Measurements from ENCODE around the gene ZBTB20.

Gene ZBTB20

GRCh38 chr3:114383875-114384557 is 763.1 kb downstream of the ZBTB20 start:
- TF ChIP-seq EZH2phosphoT487 (IDR thresholded peaks at IDR 0.05; ENCODE audit: borderline replicate concordance, low read length) = no peak
- peak; percentile 92 for TF ChIP-seq CTCF (IDR thresholded peaks at IDR 0.05; ENCODE audit: low read depth, low read length, poor library complexity, severe bottlenecking)
- Histone ChIP-seq H3K4me1 (ENCODE audit: control insufficient read depth, low read length) (peaks cover 13% of the 10 kb centered on the region), H3F3A (ENCODE audit: control insufficient read depth, insufficient read depth) (no peaks in the 10 kb centered on the region), H3K36me3 (ENCODE audit: control insufficient read depth, low read length) (peaks cover 47% of the 10 kb centered on the region), H3K4me3 (ENCODE audit: low read length) (peak overlapping the region; percentile 67), H3K9me2 (replicated peaks; ENCODE audit: control insufficient read depth, low read length) (no peaks in the 10 kb centered on the region), H3K9me3 (ENCODE audit: control insufficient read depth, insufficient read depth, low read length) (no peaks in the 10 kb centered on the region), H3K79me2 (ENCODE audit: control insufficient read depth, low read length) (no peaks in the 10 kb centered on the region), H4K20me1 (ENCODE audit: control insufficient read depth, insufficient read depth, low read depth, low read length) (no peaks in the 10 kb centered on the region), H3K27me3 (ENCODE audit: control insufficient read depth, low read length) (no peaks in the 10 kb centered on the region), H3K4me2 (ENCODE audit: low read length) (peak overlapping the region; percentile 70), H3K27ac (ENCODE audit: low read depth, low read length) (peak overlapping the region; percentile 28; the same call in 1 of the 2 replicates)

- H3K9me2 ChIP-seq (replicated peaks; ENCODE audit: control insufficient read depth, low read length) = no peaks in the 10 kb centered on the region
- H4K20me1 ChIP-seq (ENCODE audit: control insufficient read depth, insufficient read depth, low read depth, low read length) = no peaks in the 10 kb centered on the region
- H3F3A ChIP-seq (ENCODE audit: control insufficient read depth, insufficient read depth) = no peaks in the 10 kb centered on the region
- TF ChIP-seq CTCF (IDR thresholded peaks at IDR 0.05; ENCODE audit: low read depth, low read length, poor library complexity, severe bottlenecking) (no peak), EZH2phosphoT487 (IDR thresholded peaks at IDR 0.05; ENCODE audit: borderline replicate concordance, low read length) (no peak)
- H3K4me2 ChIP-seq (ENCODE audit: low read length) = no peak overlapping the region
- no peak overlapping the region for H3K27ac ChIP-seq (ENCODE audit: low read depth, low read length)
- H3K4me1 ChIP-seq (ENCODE audit: control insufficient read depth, low read length) = peaks cover 15% of the 10 kb centered on the region
- no peaks in the 10 kb centered on the region for H3K9me3 ChIP-seq (ENCODE audit: control insufficient read depth, insufficient read depth, low read length)
- H3K36me3 ChIP-seq (ENCODE audit: control insufficient read depth, low read length) = peaks cover 66% of the 10 kb centered on the region
- H3K79me2 ChIP-seq (ENCODE audit: control insufficient read depth, low read length) = no peaks in the 10 kb centered on the region
- H3K4me3 ChIP-seq (ENCODE audit: low read length) = no peak overlapping the region
- H3K27me3 ChIP-seq (ENCODE audit: control insufficient read depth, low read length) = no peaks in the 10 kb centered on the region
Measured at GRCh38 chr3:114380233-114380651, 766.8 kb downstream of the ZBTB20 start.

GRCh38 chr3:114379266-114379665 is 767.8 kb downstream of the ZBTB20 start:
- Histone ChIP-seq H3K9me3 (ENCODE audit: control insufficient read depth, insufficient read depth, low read length) (no peaks in the 10 kb centered on the region), H3K9me2 (replicated peaks; ENCODE audit: control insufficient read depth, low read length) (no peaks in the 10 kb centered on the region), H3K4me1 (ENCODE audit: control insufficient read depth, low read length) (peaks cover 11% of the 10 kb centered on the region), H3K36me3 (ENCODE audit: control insufficient read depth, low read length) (peaks cover 62% of the 10 kb centered on the region), H3K27me3 (ENCODE audit: control insufficient read depth, low read length) (no peaks in the 10 kb centered on the region), H3F3A (ENCODE audit: control insufficient read depth, insufficient read depth) (no peaks in the 10 kb centered on the region), H3K27ac (ENCODE audit: low read depth, low read length) (no peak overlapping the region), H3K79me2 (ENCODE audit: control insufficient read depth, low read length) (no peaks in the 10 kb centered on the region), H4K20me1 (ENCODE audit: control insufficient read depth, insufficient read depth, low read depth, low read length) (no peaks in the 10 kb centered on the region), H3K4me3 (ENCODE audit: low read length) (no peak overlapping the region), H3K4me2 (ENCODE audit: low read length) (no peak overlapping the region)
- TF ChIP-seq CTCF (IDR thresholded peaks at IDR 0.05; ENCODE audit: low read depth, low read length, poor library complexity, severe bottlenecking) (no peak), EZH2phosphoT487 (IDR thresholded peaks at IDR 0.05; ENCODE audit: borderline replicate concordance, low read length) (no peak)
